ENCODE results near the gene TRAPPC2B. TPM values are rescaled to one million over a fixed set of nuclear protein-coding genes. Genes with fewer than 3 reads are reported as not detected.

Gene TRAPPC2B
- total RNA-seq, 2 experiments from 2014 or later: 6.0 to 7.4 TPM

GRCh38 chr19:57406516-57407123 lies 43.3 kb downstream of the TRAPPC2B start:
- ChIA-PET POLR2A (interaction anchor here (0.6 kb wide), 1 partner anchor 193 kb away, joined by 3 read pairs; the partner anchor contains the start of gene ZNF530), CTCF (interaction anchor here (0.7 to 1.5 kb wide), 7 partner anchors 8 to 749 kb away, joined by 3 to 4 read pairs (median 3); partner anchors contain the start of genes ZNF548 and ZNF773)
- peaks cover 7% of the 10 kb centered on the region for H3K9me3 Mint-ChIP-seq
- H3K4me3 Mint-ChIP-seq: no peak overlapping the region
- H3K36me3 Mint-ChIP-seq (ENCODE audit: low read depth): peaks cover 12% of the 10 kb centered on the region
- intact Hi-C loops (cut with micrococcal nuclease): no loop called here
- peak; percentile 86 for DNase-seq
- peaks cover 9% of the 10 kb centered on the region for H3K4me1 Mint-ChIP-seq (ENCODE audit: low read depth)
- no peaks in the 10 kb centered on the region for H3K27me3 Mint-ChIP-seq
- ATAC-seq: peak; percentile 56
- peak; percentile 77 for TF ChIP-seq CTCF (IDR thresholded peaks at IDR 0.05)
- H3K27ac Mint-ChIP-seq: no peak overlapping the region

GRCh38 chr19:57410877-57411671 lies 47.7 kb downstream of the TRAPPC2B start, which contains the start of gene ZNF17:
TSS of gene ZNF17 (plus strand) at chr19:57411161. CDS start at chr19:57413616, 2,455 bp downstream.
- H3K27me3 Mint-ChIP-seq: no peaks in the 10 kb centered on the region
- peak within 1 kb of the TSS; percentile 86 for H3K27ac Mint-ChIP-seq
- peaks cover 10% of the 10 kb centered on the region for H3K4me1 Mint-ChIP-seq (ENCODE audit: low read depth)
- POLR2A ChIA-PET: interaction anchor here (0.7 to 1.5 kb wide), 5 partner anchors 23 to 1109 kb away, joined by 3 to 4 read pairs (median 3); partner anchors contain the start of gene ZNF749
- H3K9me3 Mint-ChIP-seq: peaks cover 7% of the 10 kb centered on the region
- H3K36me3 Mint-ChIP-seq (ENCODE audit: low read depth): peaks cover 32% of the 10 kb centered on the region
- CTCF ChIA-PET: no interaction called here
- DNase-seq: peak; percentile 97
- ATAC-seq: peak; percentile 100
- no peak for TF ChIP-seq CTCF (IDR thresholded peaks at IDR 0.05)
- peak within 1 kb of the TSS; percentile 89 for H3K4me3 Mint-ChIP-seq
- intact Hi-C loops (cut with micrococcal nuclease): no loop called here

Other genes starting within 250 kb of the TRAPPC2B start
- not detected for gene USP29, start 243.6 kb upstream of the TRAPPC2B start, total RNA-seq
- gene ZIM3, start 218.3 kb upstream of the TRAPPC2B start, total RNA-seq: not detected
- not detected for gene DUXA, start 196.1 kb upstream of the TRAPPC2B start, total RNA-seq
- 10 to 100 TPM; 20.7 to 22.4 TPM for gene ZNF264, start 172.1 kb upstream of the TRAPPC2B start, total RNA-seq
- gene AURKC, start 132.5 kb upstream of the TRAPPC2B start, total RNA-seq: 1 to 10 TPM in 1 of 2 experiments, under 1 TPM in 1; 0.96 to 1.4 TPM
- gene ZNF805, start 122.9 kb upstream of the TRAPPC2B start, total RNA-seq: 1 to 10 TPM; 7.6 to 7.8 TPM
- 10 to 100 TPM; 59.1 to 63.1 TPM for gene ZNF460, start 83.1 kb upstream of the TRAPPC2B start, total RNA-seq
- 1 to 10 TPM; 6.3 to 7.0 TPM for gene ZNF543, start 43.1 kb upstream of the TRAPPC2B start, total RNA-seq
- 1 to 10 TPM; 6.6 to 6.7 TPM for gene ZNF304, start 12.3 kb upstream of the TRAPPC2B start, total RNA-seq
- gene ZNF547, start within 50 bp of the TRAPPC2B start, total RNA-seq: 1 to 10 TPM; 1.3 to 1.5 TPM
- gene ZNF548, start 26.3 kb downstream of the TRAPPC2B start, total RNA-seq: 10 to 100 TPM; 23.9 to 24.6 TPM
- 1 to 10 TPM; 5.7 to 8.8 TPM for gene ZNF17, start 47.6 kb downstream of the TRAPPC2B start, total RNA-seq
- 10 to 100 TPM; 19.5 to 20.0 TPM for gene ZNF749, start 71.8 kb downstream of the TRAPPC2B start, total RNA-seq
- under 1 TPM in 1 of 2 experiments, not detected in 1; 0.18 TPM for gene VN1R1, start 93.6 kb downstream of the TRAPPC2B start, total RNA-seq
- 1 to 10 TPM; 5.0 to 5.6 TPM for gene ZNF772, start 114.0 kb downstream of the TRAPPC2B start, total RNA-seq
- gene ZNF419, start 124.2 kb downstream of the TRAPPC2B start, total RNA-seq: 1 to 10 TPM; 5.1 to 6.1 TPM
- gene ZNF773, start 136.4 kb downstream of the TRAPPC2B start, total RNA-seq: 1 to 10 TPM; 5.7 to 7.1 TPM
- gene ZNF549, start 163.8 kb downstream of the TRAPPC2B start, total RNA-seq: 1 to 10 TPM; 3.5 to 4.0 TPM
- gene ZNF550, start 196.3 kb downstream of the TRAPPC2B start, total RNA-seq: 10 to 100 TPM; 10.3 to 13.5 TPM
- 1 to 10 TPM; 2.5 to 3.2 TPM for gene ZNF416, start 215.4 kb downstream of the TRAPPC2B start, total RNA-seq
- 1 to 10 TPM; 6.1 to 6.5 TPM for gene ZIK1, start 220.6 kb downstream of the TRAPPC2B start, total RNA-seq
- gene ZNF530, start 236.3 kb downstream of the TRAPPC2B start, total RNA-seq: 1 to 10 TPM; 6.8 to 7.4 TPM